HS-5 (cell line): Measurements from ENCODE around the gene HIF1A.
"Not testable (repeated sequence)": the region's sequence is repeated elsewhere in the genome, so short reads cannot be mapped to it uniquely, and the experiment has no call there.

Experiments used
- DNase-seq: peaks from one replicate; pipeline ENCODE4 v3.0.0-alpha.2; 2012; ENCODE audit warnings: low read depth

Gene HIF1A

DNA sequence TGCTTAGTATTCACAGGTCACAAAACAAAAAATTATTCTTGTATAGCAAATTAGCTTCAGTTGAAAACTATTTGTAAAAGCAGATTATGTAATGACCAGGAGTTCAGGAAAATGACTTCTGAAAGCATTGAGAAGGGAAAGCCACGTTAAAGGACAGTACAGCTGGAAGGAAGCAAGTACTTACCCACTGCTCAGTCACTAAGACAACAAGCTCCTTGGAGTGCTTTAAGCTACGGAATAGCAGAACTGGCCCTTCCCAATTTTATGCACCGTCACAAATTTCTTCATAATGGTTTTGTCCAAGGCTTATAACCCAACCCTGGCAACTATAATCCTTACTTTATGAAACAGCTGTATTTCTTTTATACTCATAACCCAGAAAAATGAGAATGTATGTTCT is 54.0 kb downstream of the HIF1A start:
- no peak for DNase-seq

GRCh38 chr14:61749867-61750266 is 54.6 kb downstream of the HIF1A start:
- DNase-seq, result no peak

DNA sequence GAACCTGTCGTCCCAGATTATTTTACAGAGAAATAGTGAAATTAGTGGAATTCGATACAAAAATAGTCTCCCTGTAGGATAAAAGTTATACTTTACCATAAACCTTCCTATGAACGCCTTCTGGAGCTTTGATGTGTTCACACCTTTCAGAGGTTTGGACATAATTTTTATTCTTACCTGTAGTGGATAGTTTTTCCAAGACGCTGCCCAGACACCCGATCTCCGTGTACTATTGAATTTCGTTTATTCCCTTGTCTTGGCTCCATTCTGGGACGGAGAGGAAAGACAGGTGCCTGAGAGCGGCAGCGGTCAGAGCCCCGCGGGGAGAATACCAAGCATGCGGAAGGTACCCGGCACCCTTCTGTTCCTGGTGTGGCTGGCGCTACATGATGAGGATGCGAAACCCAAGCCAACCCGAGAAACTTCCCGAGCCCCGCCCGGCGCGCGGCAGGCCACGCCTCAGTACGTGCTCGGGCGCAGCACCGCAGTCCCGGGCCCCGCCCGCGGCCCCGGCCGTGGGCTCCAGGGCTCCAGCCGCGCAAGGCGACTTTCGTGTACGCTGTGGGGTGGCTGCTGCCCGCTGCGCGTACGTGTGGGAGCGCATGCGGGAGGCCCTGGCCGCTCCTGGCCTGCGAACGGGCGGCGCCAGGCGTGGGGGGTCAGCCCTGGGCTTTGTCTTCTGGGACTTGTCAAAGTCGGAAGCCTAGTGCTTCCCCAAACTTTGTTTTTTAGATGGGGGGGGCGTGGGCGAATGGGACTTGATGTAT is 55.6 kb downstream of the HIF1A start:
- no peak for DNase-seq

DNA sequence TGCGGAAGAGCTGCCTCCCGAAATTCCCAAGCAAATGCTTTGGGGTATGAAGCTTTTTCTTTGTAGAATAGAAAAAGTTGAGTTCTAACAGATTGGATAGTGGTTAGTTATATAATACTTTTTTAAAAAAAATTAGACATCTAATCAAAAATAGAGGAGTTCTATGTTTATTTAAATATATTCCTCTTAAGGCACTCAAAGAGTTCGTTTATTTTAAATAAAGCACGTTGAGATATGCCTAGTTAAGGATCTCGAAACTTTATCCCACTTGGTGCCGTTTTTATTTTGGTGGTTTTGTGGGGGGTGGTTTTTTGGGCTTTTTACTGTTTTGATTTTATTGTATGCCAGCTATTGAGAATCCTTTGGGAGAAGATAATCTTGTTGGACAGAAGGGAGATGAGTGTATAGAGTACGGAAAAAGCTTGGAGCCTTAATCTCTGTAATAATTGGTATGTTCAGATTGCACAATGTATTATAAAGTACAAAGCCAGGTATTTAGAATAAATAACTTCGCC is 56.2 kb downstream of the HIF1A start:
- no peak for DNase-seq

- no peak for DNase-seq
These were observed 57.3 kb downstream of the HIF1A start for GRCh38 chr14:61752626-61753025.

DNA sequence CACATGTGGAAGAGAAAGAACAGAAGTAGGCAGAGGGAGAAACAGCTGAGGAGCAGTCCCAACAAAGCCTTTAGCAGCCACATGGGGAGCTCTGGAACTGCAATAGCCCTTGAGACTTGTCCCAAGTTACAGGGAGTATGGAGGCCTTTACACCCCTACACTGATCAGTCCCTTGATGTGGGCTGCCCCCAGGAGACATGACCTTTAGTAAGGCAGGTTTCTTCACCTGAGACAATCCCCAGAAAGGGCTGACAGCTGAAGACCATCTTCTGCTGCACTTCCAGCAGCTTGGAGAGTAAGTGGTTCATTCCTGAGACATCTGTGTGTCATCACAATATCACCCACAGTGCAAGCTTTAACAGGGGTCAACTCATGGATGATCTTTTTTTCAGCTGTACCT is 58.3 kb downstream of the HIF1A start:
- DNase-seq, result no peak

DNA sequence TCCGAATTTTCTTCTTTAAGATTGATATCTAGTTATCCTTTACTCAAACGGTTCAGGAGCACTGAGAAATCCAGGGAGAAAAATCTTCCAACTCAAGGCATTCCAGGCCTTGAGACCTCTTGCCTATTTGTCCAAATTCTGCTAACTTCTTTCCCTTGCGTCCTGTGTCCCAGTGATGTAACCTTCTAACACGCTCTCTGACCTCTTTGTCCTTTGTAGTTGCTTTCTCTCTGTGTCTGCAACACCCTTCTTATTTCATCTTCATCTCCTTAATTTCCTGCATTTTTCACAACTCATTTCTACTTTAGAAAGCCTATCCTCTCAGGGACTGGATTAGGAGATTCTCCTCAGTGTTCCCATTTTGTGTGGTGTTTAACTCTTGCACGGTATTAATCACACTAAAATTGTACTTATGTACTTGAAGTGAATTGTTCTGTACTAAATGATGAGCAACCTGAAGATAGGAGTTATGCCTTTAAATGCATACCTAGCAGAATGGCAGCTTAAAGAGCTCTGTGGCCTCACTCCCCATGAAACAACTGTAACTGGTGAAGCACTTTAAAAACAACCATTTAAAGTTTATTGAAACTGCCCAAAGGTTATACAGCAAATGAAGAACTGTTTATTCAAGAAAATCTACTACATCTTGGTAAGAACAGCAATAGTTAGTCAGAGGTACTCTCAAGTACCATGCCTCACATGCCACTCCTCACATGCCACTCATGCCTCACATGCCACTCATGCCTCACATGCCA is 59.5 kb downstream of the HIF1A start:
- DNase-seq, result peak; percentile 53

DNA sequence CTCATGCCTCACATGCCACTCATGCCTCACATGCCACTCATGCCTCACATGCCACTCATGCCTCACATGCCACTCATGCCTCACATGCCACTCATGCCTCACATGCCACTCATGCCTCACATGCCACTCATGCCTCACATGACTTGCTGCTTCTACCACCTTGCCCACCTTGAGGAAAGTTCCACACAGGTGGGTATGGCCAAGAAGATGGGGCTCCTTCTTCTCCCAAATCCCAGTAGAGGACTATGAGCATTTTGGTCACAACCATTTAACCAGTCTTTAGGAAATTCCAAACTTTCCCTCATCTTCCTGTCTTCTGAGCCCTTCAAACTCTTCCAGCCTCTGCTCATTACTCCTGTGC is 60.0 kb downstream of the HIF1A start:
- not testable (repeated sequence) for DNase-seq

- no peak for DNase-seq
These were observed 60.8 kb downstream of the HIF1A start for GRCh38 chr14:61756135-61756534.

GRCh38 chr14:61759878-61760277 is 64.6 kb downstream of the HIF1A start:
- no peak for DNase-seq

GRCh38 chr14:61761557-61761956 is 66.2 kb downstream of the HIF1A start:
- DNase-seq, result no peak

DNA sequence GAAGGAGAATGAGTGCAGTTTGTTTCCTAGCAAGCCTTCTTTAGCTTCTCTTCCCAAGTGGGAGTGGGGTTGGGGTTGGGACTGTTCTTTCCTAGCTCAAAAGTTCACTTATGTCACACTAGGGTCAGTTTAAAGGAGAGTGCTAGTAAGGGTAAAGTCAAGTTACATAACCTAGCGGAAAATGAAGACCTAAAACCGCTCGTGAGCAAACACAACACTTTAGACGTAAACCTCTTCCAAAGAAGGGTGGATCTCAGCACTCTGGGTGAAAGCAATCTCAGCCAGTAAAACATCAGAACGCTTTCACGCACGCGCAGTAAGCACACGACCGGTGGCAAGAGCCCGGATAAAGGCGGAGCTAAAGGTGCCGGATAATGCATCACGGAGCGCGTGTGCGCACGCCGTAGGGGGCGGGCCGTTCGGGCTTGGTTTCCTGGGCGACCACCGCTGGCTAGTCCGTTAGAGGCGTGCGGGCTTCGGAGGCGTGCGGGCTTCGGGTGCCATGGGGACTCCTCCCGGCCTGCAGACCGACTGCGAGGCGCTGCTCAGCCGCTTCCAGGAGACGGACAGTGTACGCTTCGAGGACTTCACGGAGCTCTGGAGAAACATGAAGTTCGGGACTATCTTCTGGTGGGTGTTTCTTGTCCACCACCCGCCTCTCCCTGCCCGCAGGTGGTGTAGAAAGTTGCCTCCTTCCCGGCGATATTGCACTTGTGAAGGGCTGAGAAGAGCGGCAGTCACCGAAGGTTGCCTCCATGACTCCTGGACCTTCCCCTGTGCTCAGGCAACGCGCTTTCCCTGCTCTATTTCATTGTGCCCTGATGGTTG is 66.9 kb downstream of the HIF1A start, which contains the start of gene SNAPC1:
TSS of gene SNAPC1 (plus strand) at position 462 of the 828 bp plus-strand sequence. CDS start at position 503, 41 bp downstream.
- DNase-seq, result peak; percentile 93

GRCh38 chr14:61764342-61765122 is 69.2 kb downstream of the HIF1A start:
- no peak for DNase-seq

- no peak for DNase-seq
These were observed 70.1 kb downstream of the HIF1A start for GRCh38 chr14:61765225-61765943.

GRCh38 chr14:61766151-61766550 is 70.8 kb downstream of the HIF1A start:
- DNase-seq, result no peak

DNA sequence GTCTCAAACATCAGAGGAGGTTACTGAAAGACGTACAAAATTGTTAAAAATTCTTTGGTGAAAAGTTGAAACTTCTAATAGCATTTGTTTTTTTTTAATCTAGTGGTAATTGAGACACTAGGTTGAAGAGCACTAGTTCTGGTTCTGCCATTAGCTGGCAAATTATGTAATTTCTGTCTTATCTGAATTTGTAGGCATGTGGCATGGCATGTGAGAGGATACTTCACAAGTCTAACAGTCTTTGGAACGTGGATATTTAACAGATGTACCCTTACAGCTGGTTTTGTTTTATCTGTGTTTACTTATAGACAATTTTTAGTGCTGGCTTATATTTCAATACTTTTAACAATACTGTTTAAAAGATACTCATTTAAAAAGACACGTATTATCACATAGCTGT is 72.9 kb downstream of the HIF1A start:
- DNase-seq, result no peak

- no peak for DNase-seq
These were observed 74.6 kb downstream of the HIF1A start for GRCh38 chr14:61769893-61770292.

DNA sequence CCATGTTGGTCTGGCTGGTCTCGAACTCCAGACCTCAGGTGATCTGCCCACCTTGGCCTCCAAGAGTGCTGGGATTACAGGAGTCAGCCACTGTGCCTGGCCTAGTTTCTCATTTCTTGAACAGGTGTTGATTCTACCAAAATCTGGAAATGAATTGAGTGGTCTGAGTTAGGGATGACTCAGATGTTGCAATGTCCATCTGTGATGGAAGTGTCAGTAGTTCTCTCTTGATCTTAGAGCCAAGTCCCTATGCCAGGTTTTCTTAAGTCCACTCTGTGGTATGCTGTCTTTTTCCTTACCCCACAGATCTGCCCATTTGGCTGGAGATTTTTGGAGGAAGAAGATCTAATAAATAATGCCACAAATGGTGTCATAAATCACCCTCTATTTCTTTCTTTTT is 79.5 kb downstream of the HIF1A start:
- no peak for DNase-seq

GRCh38 chr14:61780125-61780524 is 84.8 kb downstream of the HIF1A start:
- no peak for DNase-seq

GRCh38 chr14:61797309-61797708 is 102.0 kb downstream of the HIF1A start:
- DNase-seq, result no peak
